Fibroblast of skin of left biceps (primary cell): ENCODE results near the gene FERMT1.

ENCODE experiments used
- DNase-seq, 2 experiments: peaks; one replicate each; pipeline ENCODE4 v3.0.0-alpha.2; 2013; ENCODE audit warnings: low read depth in 2 of 2

The FERMT1 gene

GRCh38 chr20:6122873-6123648 lies at the start of gene FERMT1:
TSS of gene FERMT1 (minus strand) at chr20:6123030. CDS start at chr20:6119554, 3,476 bp downstream.
- no peak for DNase-seq

GRCh38 chr20:6169251-6169650 lies 46.4 kb upstream of the FERMT1 start:
- no peak for DNase-seq

GRCh38 chr20:6168204-6168603 lies 45.4 kb upstream of the FERMT1 start:
- DNase-seq, result no peak

- no peak for DNase-seq
These were observed 42.5 kb upstream of the FERMT1 start for GRCh38 chr20:6165346-6165745.

- DNase-seq, result no peak
These were observed 41.9 kb upstream of the FERMT1 start for GRCh38 chr20:6164421-6165341.

- no peak for DNase-seq
These were observed 37.9 kb upstream of the FERMT1 start for GRCh38 chr20:6160736-6161135.

GRCh38 chr20:6157345-6157744 lies 34.5 kb upstream of the FERMT1 start:
- no peak for DNase-seq

- DNase-seq, result no peak
These were observed 29.9 kb upstream of the FERMT1 start for GRCh38 chr20:6152777-6153176.

GRCh38 chr20:6148073-6148472 lies 25.2 kb upstream of the FERMT1 start:
- no peak for DNase-seq

GRCh38 chr20:6142348-6142993 lies 19.6 kb upstream of the FERMT1 start:
- no peak for DNase-seq

GRCh38 chr20:6140947-6141346 lies 18.1 kb upstream of the FERMT1 start:
- DNase-seq, result no peak

- no peak for DNase-seq
These were observed 12.5 kb upstream of the FERMT1 start for GRCh38 chr20:6135347-6135746.

GRCh38 chr20:6134592-6134991 lies 11.8 kb upstream of the FERMT1 start:
- no peak for DNase-seq

- no peak for DNase-seq
These were observed 7.2 kb upstream of the FERMT1 start for GRCh38 chr20:6130045-6130444.

GRCh38 chr20:6127825-6128224 lies 5.0 kb upstream of the FERMT1 start:
- DNase-seq, result no peak

- DNase-seq, result no peak
These were observed 4.0 kb upstream of the FERMT1 start for GRCh38 chr20:6126846-6127245.

- DNase-seq, result no peak
These were observed 802 bp upstream of the FERMT1 start for GRCh38 chr20:6123649-6124014.

GRCh38 chr20:6122111-6122872 lies 538 bp downstream of the FERMT1 start:
- DNase-seq, result no peak

GRCh38 chr20:6121504-6121903 lies 1.3 kb downstream of the FERMT1 start:
- no peak for DNase-seq

- DNase-seq, result no peak
These were observed 2.3 kb downstream of the FERMT1 start for GRCh38 chr20:6120491-6120988.

- DNase-seq, result no peak
These were observed 6.1 kb downstream of the FERMT1 start for GRCh38 chr20:6116758-6117157.
